Caco-2 (cell line): ENCODE data around the gene ATG9A. TPM values are rescaled to one million over a fixed set of nuclear protein-coding genes. Genes with fewer than 3 reads are reported as not detected.

ENCODE experiments used
- BruUV-seq: library from RNA; stranded (reverse); fragments of 400-500 nt; replicated peaks from 2 replicates; lab custom pipeline; 2021; lab: Mats Ljungman, UMichigan
- CTCF ChIA-PET: fragments of 300-600 bp; sonication (Branson Sonifier 250); formaldehyde crosslinking; loops from one replicate; lab custom pipeline; 2022; ENCODE audit warnings: antibody characterized with exemption; lab: Charles Lee
- POLR2A ChIA-PET: fragments of 300-600 bp; sonication (Branson Sonifier 250); formaldehyde crosslinking; loops from one replicate; lab custom pipeline; 2022; ENCODE audit warnings: antibody characterized with exemption; lab: Charles Lee
- DNase-seq, 2 experiments: peaks; one replicate each; pipeline versions ENCODE4 v3.0.0 to v3.0.0-alpha.2; 2020 to 2022
- H3K27me3 ChIP-seq: replicated peaks from 2 replicates; pipeline ENCODE4 v1.6.0; 2011; ENCODE audit warnings: low read length; ENCODE audit not compliant: control insufficient read depth, insufficient read depth
- H3K36me3 ChIP-seq: 2 replicates; pipeline ENCODE4 v1.5.1; 2011; ENCODE audit warnings: low read length; ENCODE audit not compliant: control insufficient read depth, insufficient read depth
- H3K4me1 ChIP-seq: fragments of 250-450 bp; sonication (Bioruptor Pico); 2 replicates; pipeline ENCODE4 v1.5.1; 2020; ENCODE audit warnings: mild to moderate bottlenecking
- H3K4me3 ChIP-seq: 2 replicates; pipeline ENCODE4 v1.5.1; 2011; ENCODE audit warnings: low read depth, mild to moderate bottlenecking, control low read depth, low read length
- H3K9me3 ChIP-seq: fragments of 250-450 bp; sonication (Bioruptor Pico); 2 replicates; pipeline ENCODE4 v1.5.1; 2020; ENCODE audit warnings: mild to moderate bottlenecking, moderate library complexity
- H3K27ac Mint-ChIP-seq: one replicate; pipeline ENCODE4 v1.8.0; 2022; ENCODE audit warnings: mixed read lengths; ENCODE audit not compliant: unreplicated experiment
- H3K27me3 Mint-ChIP-seq: one replicate; pipeline ENCODE4 v1.8.0; 2022; ENCODE audit warnings: mixed read lengths; ENCODE audit not compliant: insufficient read depth, unreplicated experiment
- H3K36me3 Mint-ChIP-seq: one replicate; pipeline ENCODE4 v1.8.0; 2022; ENCODE audit warnings: mild to moderate bottlenecking, mixed read lengths; ENCODE audit not compliant: insufficient read depth, unreplicated experiment
- H3K4me1 Mint-ChIP-seq: one replicate; pipeline ENCODE4 v1.8.0; 2022; ENCODE audit warnings: low read depth, mixed read lengths; ENCODE audit not compliant: unreplicated experiment
- H3K4me3 Mint-ChIP-seq: one replicate; pipeline ENCODE4 v1.8.0; 2022; ENCODE audit warnings: mild to moderate bottlenecking, moderate library complexity, mixed read lengths; ENCODE audit not compliant: unreplicated experiment
- H3K9me3 Mint-ChIP-seq: one replicate; pipeline ENCODE4 v1.8.0; 2022; ENCODE audit warnings: mixed read lengths; ENCODE audit not compliant: unreplicated experiment
- intact Hi-C: fragments of 100-400 bp; cut with micrococcal nuclease; formaldehyde crosslinking; loops from one replicate; pipeline ENCODE4 v1.10.0; 2022; ENCODE audit not compliant: unreplicated experiment
- total RNA-seq: library from RNA; stranded (reverse); gene quantifications from 2 replicates; pipeline ENCODE4 v1.2.3, GENCODE V29; 2022
- TF ChIP-seq, protein P1 (sequence below), 2 experiments: fragments of 200-600 bp in 1 of 2; IDR thresholded peaks; 1 replicate in 1 of 2; 2 replicates in 1 of 2; pipeline versions ENCODE4 v1.5.1 to v1.8.0; 2011 to 2022; ENCODE audit warnings: antibody characterized with exemption in 1 of 2, control low read depth in 1 of 2, inconsistent platforms in 1 of 2, low read depth in 1 of 2, low read length in 1 of 2, mild to moderate bottlenecking in 1 of 2, moderate library complexity in 1 of 2; ENCODE audit not compliant: insufficient read depth in 1 of 2, severe bottlenecking in 1 of 2, unreplicated experiment in 1 of 2

ATG9A gene
- total RNA-seq, 1 experiment from 2014 or later: 62.9 TPM

DNA sequence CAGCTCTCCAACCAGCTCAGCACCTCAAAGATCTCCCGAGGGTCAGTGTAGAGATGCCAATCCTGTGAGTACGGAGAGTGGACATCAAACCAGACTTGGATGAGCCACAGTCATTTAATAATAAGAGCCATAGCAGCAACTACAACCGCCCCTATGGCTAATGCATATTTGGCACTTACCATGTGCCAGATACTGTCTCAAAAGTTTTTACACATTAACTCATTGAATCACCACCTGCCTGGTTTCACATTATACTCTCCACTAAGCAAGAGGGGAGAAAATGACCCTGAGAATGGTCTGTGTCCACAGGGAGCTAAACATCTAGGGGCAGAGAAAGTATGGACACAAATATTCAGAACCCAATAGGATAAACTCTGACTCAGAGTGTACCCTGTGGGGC lies 55.3 kb downstream of the ATG9A start:
- Mint-ChIP-seq H3K36me3 (peaks cover 38% of the 10 kb centered on the region), H3K27me3 (no peaks in the 10 kb centered on the region), H3K4me3 (peak overlapping the region; percentile 9), H3K27ac (no peak overlapping the region), H3K4me1 (peaks cover 33% of the 10 kb centered on the region), H3K9me3 (no peaks in the 10 kb centered on the region)
- intact Hi-C loops: no loop called here
- Histone ChIP-seq H3K4me3 (no peak overlapping the region), H3K36me3 (peaks cover 12% of the 10 kb centered on the region), H3K4me1 (peaks cover 25% of the 10 kb centered on the region), H3K9me3 (no peaks in the 10 kb centered on the region), H3K27me3 (no peaks in the 10 kb centered on the region; the same call in 1 of the 2 replicates)
- ChIA-PET POLR2A (no interaction called here), CTCF (no interaction called here)
- BruUV-seq: no TSS peak
- no peak for DNase-seq
- TF ChIP-seq, protein P1, sequence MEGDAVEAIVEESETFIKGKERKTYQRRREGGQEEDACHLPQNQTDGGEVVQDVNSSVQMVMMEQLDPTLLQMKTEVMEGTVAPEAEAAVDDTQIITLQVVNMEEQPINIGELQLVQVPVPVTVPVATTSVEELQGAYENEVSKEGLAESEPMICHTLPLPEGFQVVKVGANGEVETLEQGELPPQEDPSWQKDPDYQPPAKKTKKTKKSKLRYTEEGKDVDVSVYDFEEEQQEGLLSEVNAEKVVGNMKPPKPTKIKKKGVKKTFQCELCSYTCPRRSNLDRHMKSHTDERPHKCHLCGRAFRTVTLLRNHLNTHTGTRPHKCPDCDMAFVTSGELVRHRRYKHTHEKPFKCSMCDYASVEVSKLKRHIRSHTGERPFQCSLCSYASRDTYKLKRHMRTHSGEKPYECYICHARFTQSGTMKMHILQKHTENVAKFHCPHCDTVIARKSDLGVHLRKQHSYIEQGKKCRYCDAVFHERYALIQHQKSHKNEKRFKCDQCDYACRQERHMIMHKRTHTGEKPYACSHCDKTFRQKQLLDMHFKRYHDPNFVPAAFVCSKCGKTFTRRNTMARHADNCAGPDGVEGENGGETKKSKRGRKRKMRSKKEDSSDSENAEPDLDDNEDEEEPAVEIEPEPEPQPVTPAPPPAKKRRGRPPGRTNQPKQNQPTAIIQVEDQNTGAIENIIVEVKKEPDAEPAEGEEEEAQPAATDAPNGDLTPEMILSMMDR (IDR thresholded peaks at IDR 0.05; ENCODE audit: insufficient read depth in 1 of 2, low read depth in 1 of 2, low read length in 1 of 2, severe bottlenecking in 1 of 2, unreplicated experiment in 1 of 2): no peak

DNA sequence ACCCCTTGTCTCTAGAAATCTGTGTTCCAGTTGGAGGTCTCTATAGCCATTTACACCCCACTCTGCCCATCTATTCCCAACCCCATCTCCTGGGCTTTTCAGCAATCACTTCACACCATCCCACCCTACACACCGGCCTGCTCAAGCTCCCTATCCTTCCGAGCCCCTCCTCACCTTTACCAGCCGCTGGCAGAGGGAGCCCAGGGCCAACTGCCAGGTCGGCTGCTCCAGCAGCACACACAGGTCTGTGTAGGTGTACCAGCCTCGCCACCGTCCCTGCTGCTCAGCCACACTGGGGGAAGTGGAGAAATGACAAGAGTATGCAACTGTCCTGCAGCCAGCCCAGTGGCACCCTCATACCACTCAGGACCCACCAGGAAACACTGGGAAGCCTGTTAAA lies 56.3 kb downstream of the ATG9A start:
- Mint-ChIP-seq H3K4me1 (peaks cover 28% of the 10 kb centered on the region), H3K9me3 (no peaks in the 10 kb centered on the region), H3K27me3 (no peaks in the 10 kb centered on the region), H3K36me3 (peaks cover 31% of the 10 kb centered on the region), H3K4me3 (no peak overlapping the region), H3K27ac (no peak overlapping the region)
- no peaks in the 10 kb centered on the region for H3K9me3 ChIP-seq
- CTCF ChIA-PET: interaction anchor here (1.1 kb wide), 1 partner anchor 143 kb away, joined by 3 read pairs; no protein-coding TSS in a partner anchor
- TF ChIP-seq, protein P1 (IDR thresholded peaks at IDR 0.05; ENCODE audit: insufficient read depth in 1 of 2, low read depth in 1 of 2, low read length in 1 of 2, severe bottlenecking in 1 of 2, unreplicated experiment in 1 of 2): no peak
- POLR2A ChIA-PET: no interaction called here
- H3K4me1 ChIP-seq: peaks cover 21% of the 10 kb centered on the region
- H3K36me3 ChIP-seq: peaks cover 12% of the 10 kb centered on the region
- no TSS peak for BruUV-seq
- no peaks in the 10 kb centered on the region for H3K27me3 ChIP-seq
- H3K4me3 ChIP-seq: no peak overlapping the region
- intact Hi-C loops: no loop called here
- DNase-seq: no peak

DNA sequence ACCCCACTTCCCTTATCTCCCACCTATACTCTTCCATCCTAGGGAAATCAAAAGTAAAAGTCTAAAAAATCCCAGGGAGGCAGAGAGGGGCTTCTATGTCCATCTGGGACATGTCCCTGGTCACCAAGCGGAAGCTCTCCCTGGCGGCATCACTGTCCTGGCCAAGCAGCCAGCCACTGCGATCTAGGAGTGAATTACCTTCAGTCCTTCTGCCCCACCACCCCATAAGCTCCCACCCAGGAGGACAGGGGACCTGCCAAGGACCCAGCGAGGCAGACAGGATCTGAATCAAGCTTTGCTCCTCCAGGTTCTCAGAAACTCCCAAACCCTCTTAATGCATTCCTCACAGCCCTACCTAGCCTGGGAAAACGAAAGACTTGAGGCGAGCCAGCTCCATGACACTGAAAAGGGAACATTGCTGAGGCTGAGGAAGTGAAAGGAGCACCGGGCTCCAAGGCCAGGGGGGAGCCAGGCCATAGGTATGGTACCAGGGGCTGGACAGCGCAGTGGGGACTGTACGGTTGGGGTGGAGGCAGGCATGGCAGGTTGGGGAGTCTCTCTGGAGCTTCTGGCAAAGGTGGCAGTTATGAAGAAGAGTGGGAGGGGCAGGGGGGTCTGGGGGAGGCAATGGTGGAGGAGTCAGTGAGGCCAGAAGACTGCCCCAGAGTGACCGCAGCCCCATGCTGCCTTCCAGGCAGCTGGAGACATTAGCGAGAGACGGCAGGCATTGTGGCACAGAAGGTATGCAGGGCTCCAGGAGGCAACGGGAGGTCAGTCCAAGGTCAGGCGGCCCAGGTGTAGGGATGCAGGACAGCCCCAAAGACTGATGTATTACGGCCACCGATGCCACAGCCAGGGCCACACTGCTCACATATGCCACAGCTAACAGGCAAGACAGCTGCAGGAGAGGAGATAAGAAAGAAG lies 56.9 kb downstream of the ATG9A start:
- Mint-ChIP-seq H3K36me3 (peaks cover 24% of the 10 kb centered on the region), H3K27me3 (no peaks in the 10 kb centered on the region), H3K4me3 (no peak overlapping the region), H3K4me1 (peaks cover 28% of the 10 kb centered on the region), H3K27ac (peak overlapping the region; percentile 64), H3K9me3 (no peaks in the 10 kb centered on the region)
- BruUV-seq: no TSS peak
- no peak for DNase-seq
- H3K4me3 ChIP-seq: no peak overlapping the region
- intact Hi-C loops: no loop called here
- CTCF ChIA-PET: interaction anchor here (0.8 to 1.1 kb wide), 3 partner anchors 122 to 274 kb away, joined by 3 read pairs; no protein-coding TSS in a partner anchor
- no peaks in the 10 kb centered on the region for H3K27me3 ChIP-seq
- peaks cover 21% of the 10 kb centered on the region for H3K4me1 ChIP-seq
- TF ChIP-seq, protein P1 (IDR thresholded peaks at IDR 0.05; ENCODE audit: insufficient read depth in 1 of 2, low read depth in 1 of 2, low read length in 1 of 2, severe bottlenecking in 1 of 2, unreplicated experiment in 1 of 2): no peak
- no peaks in the 10 kb centered on the region for H3K9me3 ChIP-seq
- POLR2A ChIA-PET: no interaction called here
- H3K36me3 ChIP-seq: peaks cover 12% of the 10 kb centered on the region
